OCI-LY3 (cell line): ENCODE measurements around the gene DMWD.

ENCODE experiments used
- H2AFZ ChIP-seq: fragments of 200-600, 300-600 bp; shearing (Covaris generic); 2 replicates; pipeline ENCODE4 v1.6.0; 2014; ENCODE audit warnings: antibody characterized with exemption, low read depth, low read length
- H3K27ac ChIP-seq: fragments of 200-600, 300-600 bp; sonication (generic); 2 replicates; pipeline ENCODE4 v1.5.1; 2014; ENCODE audit warnings: mild to moderate bottlenecking, low read length, moderate library complexity, mixed read lengths
- H3K27me3 ChIP-seq: fragments of 200-600, 300-600 bp; sonication (generic); 2 replicates; pipeline ENCODE4 v1.6.1; 2014; ENCODE audit warnings: low read depth, low read length, mixed read lengths
- H3K36me3 ChIP-seq: fragments of 200-600, 300-600 bp; sonication (generic); replicated peaks from 2 replicates; pipeline ENCODE3; 2014; ENCODE audit warnings: low read depth, low read length, mixed read lengths
- H3K4me1 ChIP-seq: fragments of 300-600, 200-600 bp; sonication (generic); 2 replicates; pipeline ENCODE4 v1.6.1; 2014; ENCODE audit warnings: low read length, mixed read lengths
- H3K4me2 ChIP-seq: fragments of 200-600, 300-600 bp; sonication (generic); 2 replicates; pipeline ENCODE4 v1.6.1; 2014; ENCODE audit warnings: low read length, mixed read lengths
- H3K4me3 ChIP-seq: fragments of 300-600, 200-600 bp; sonication (generic); 2 replicates; pipeline ENCODE4 v1.5.1; 2014; ENCODE audit warnings: antibody characterized with exemption, mild to moderate bottlenecking, low read length, moderate library complexity
- H3K79me2 ChIP-seq: fragments of 300-600, 200-600 bp; shearing (Covaris generic); 2 replicates; pipeline ENCODE4 v1.6.1; 2014; ENCODE audit warnings: mild to moderate bottlenecking, low read length, mixed read lengths
- H3K9ac ChIP-seq: fragments of 300-600, 200-600 bp; shearing (Covaris generic); 2 replicates; pipeline ENCODE4 v1.6.0; 2014; ENCODE audit warnings: mild to moderate bottlenecking, low read length, moderate library complexity
- H3K9me3 ChIP-seq: fragments of 200-600, 300-600 bp; shearing (Covaris generic); 2 replicates; pipeline ENCODE4 v1.6.1; 2014; ENCODE audit warnings: low read length, mixed read lengths; ENCODE audit not compliant: insufficient read depth
- H4K20me1 ChIP-seq: fragments of 200-600, 300-600 bp; sonication (generic); 2 replicates; pipeline ENCODE4 v1.6.1; 2016; ENCODE audit warnings: low read length, mixed read lengths; ENCODE audit not compliant: insufficient read depth
- CTCF ChIP-seq: fragments of 200-600, 300-600 bp; sonication (generic); IDR thresholded peaks from 2 replicates; pipeline ENCODE4 v1.5.1; 2014; ENCODE audit warnings: antibody characterized with exemption, low read length, low read depth
- EZH2phosphoT487 ChIP-seq: fragments of 200-600 bp; shearing (Covaris generic); IDR thresholded peaks from 2 replicates; pipeline ENCODE4 v1.6.1; 2018; ENCODE audit warnings: antibody characterized with exemption, mixed run types, low read depth

DMWD gene, protein sequence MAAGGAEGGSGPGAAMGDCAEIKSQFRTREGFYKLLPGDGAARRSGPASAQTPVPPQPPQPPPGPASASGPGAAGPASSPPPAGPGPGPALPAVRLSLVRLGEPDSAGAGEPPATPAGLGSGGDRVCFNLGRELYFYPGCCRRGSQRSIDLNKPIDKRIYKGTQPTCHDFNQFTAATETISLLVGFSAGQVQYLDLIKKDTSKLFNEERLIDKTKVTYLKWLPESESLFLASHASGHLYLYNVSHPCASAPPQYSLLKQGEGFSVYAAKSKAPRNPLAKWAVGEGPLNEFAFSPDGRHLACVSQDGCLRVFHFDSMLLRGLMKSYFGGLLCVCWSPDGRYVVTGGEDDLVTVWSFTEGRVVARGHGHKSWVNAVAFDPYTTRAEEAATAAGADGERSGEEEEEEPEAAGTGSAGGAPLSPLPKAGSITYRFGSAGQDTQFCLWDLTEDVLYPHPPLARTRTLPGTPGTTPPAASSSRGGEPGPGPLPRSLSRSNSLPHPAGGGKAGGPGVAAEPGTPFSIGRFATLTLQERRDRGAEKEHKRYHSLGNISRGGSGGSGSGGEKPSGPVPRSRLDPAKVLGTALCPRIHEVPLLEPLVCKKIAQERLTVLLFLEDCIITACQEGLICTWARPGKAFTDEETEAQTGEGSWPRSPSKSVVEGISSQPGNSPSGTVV

DNA sequence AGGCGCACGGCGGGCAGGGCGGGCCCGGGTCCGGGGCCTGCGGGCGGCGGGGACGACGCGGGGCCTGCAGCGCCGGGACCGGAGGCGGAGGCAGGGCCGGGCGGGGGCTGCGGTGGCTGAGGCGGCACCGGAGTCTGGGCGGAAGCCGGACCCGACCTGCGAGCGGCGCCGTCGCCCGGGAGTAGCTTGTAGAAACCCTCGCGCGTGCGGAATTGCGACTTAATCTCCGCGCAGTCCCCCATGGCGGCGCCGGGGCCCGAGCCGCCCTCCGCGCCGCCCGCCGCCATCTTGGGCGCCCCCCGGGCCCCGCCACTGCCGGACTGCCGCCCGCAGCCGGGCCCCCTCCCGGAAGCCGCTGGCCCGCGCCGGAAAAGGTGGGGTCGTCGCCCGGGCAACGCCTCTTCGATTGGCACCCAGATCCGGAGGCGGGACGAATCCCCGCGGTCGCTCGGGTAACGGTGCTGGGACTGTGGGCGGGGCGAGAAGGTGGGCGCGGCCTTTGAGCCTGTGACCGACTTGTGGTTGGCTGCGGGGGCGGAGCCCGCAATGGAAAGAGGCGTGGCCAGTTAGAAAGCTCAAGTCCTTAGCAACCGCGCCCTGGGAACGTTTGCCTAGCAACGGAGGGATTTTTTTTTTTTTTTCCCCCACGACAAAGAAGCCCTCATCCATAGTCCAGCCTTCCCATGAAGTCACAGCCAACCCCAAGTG is at the start of gene DMWD:
Gene DMWD (minus strand): TSS at position 376 of the 708 bp plus-strand sequence. CDS start 89 bp downstream, at position 287.
- H3K27ac ChIP-seq: no peak within 1 kb of the TSS
- peak within 1 kb of the TSS; percentile 100 for H3K4me2 ChIP-seq
- peak within 1 kb of the TSS; percentile 92 for H3K9ac ChIP-seq
- peaks cover 29% of the 10 kb centered on the region for H3K4me1 ChIP-seq
- H3K36me3 ChIP-seq: peaks cover 14% of the 10 kb centered on the region
- no peak within 1 kb of the TSS for H2AFZ ChIP-seq
- peak within 1 kb of the TSS; percentile 90 for H3K4me3 ChIP-seq
- peaks cover 14% of the 10 kb centered on the region for H4K20me1 ChIP-seq
- TF ChIP-seq CTCF: no peak
- TF ChIP-seq EZH2phosphoT487: no peak
- no peaks in the 10 kb centered on the region for H3K9me3 ChIP-seq
- no peaks in the 10 kb centered on the region for H3K27me3 ChIP-seq
- peaks cover 15% of the 10 kb centered on the region for H3K79me2 ChIP-seq

- peaks cover 74% of the 10 kb centered on the region for H3K36me3 ChIP-seq
- no peak overlapping the region for H3K27ac ChIP-seq
- H3K4me2 ChIP-seq: no peak overlapping the region
- H3K9me3 ChIP-seq: no peaks in the 10 kb centered on the region
- peaks cover 11% of the 10 kb centered on the region for H3K79me2 ChIP-seq
- no peak for TF ChIP-seq EZH2phosphoT487
- H3K4me3 ChIP-seq: no peak overlapping the region
- H3K4me1 ChIP-seq: no peaks in the 10 kb centered on the region
- H3K9ac ChIP-seq: no peak overlapping the region
- H2AFZ ChIP-seq: no peak overlapping the region
- H4K20me1 ChIP-seq: no peaks in the 10 kb centered on the region
- H3K27me3 ChIP-seq: no peaks in the 10 kb centered on the region
Observed at GRCh38 chr19:45842198-45842597, 49.6 kb upstream of the DMWD start.

DNA sequence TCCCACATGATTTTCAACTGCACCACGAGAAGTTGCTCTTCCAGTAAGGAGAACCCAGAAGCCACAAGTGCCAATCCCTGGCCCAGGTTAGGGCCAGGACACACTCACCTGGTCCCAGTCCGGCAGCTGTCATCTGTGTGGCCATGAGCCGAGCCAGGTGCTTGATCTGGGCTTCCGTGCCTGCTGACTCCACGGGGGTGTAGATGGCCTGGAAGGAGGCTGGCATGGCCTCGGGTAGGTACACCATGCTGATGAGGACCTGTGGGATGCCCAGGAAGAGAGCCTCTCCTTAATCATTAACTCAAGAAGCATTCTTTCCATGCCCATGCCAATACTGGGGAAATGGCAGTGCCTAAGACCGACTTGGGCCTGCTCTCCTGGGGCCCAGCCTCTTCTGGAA is 42.3 kb upstream of the DMWD start:
- H3K27me3 ChIP-seq: no peaks in the 10 kb centered on the region
- TF ChIP-seq CTCF (no peak), EZH2phosphoT487 (no peak)
- no peaks in the 10 kb centered on the region for H4K20me1 ChIP-seq
- no peak overlapping the region for H3K27ac ChIP-seq
- H3K9ac ChIP-seq: no peak overlapping the region
- no peak overlapping the region for H3K4me3 ChIP-seq
- peaks cover 67% of the 10 kb centered on the region for H3K36me3 ChIP-seq
- no peak overlapping the region for H3K4me2 ChIP-seq
- no peak overlapping the region for H2AFZ ChIP-seq
- no peaks in the 10 kb centered on the region for H3K79me2 ChIP-seq
- H3K9me3 ChIP-seq: no peaks in the 10 kb centered on the region
- no peaks in the 10 kb centered on the region for H3K4me1 ChIP-seq

DNA sequence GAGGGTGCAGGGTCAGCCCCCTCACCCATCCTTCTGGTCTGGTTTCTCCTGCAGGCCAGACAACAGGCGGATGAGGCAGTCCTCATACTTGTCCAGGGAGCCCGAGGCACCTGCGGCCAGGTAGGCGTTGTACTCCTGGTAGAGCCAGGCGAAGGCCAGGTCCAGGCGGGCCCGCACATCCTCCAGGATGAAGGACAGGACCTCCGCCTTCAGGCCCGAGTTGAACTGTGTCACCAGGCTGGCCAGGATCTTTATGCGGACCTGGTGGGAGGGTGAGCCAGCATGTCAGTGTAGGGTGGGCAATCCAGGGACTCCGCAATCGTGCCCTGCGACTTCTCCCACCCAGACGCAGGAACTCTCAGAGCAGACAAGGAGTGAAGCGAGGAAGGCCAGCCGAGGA is 36.3 kb upstream of the DMWD start:
- no peak overlapping the region for H3K4me2 ChIP-seq
- TF ChIP-seq CTCF (no peak), EZH2phosphoT487 (no peak)
- H3K36me3 ChIP-seq: peaks cover 82% of the 10 kb centered on the region

More for the DNA sequence above, 36.3 kb upstream of the DMWD start:
- Histone ChIP-seq H4K20me1 (no peaks in the 10 kb centered on the region), H2AFZ (no peak overlapping the region), H3K79me2 (no peaks in the 10 kb centered on the region), H3K9ac (no peak overlapping the region), H3K4me1 (no peaks in the 10 kb centered on the region), H3K4me3 (no peak overlapping the region), H3K9me3 (no peaks in the 10 kb centered on the region), H3K27ac (no peak overlapping the region), H3K27me3 (no peaks in the 10 kb centered on the region)
